Transverse colon (tissue), 4 donors: ENCODE results near the gene PTPRD. TPM values are rescaled to one million over a fixed set of nuclear protein-coding genes. Genes with fewer than 3 reads are reported as not detected.

Experiments
- DNase-seq: peaks from one replicate; pipeline ENCODE4 v3.0.0-alpha.2; 2019
- H3K27ac ChIP-seq, 4 donors: fragments of 200-600 bp; sonication (generic); 2 replicates each; pipeline ENCODE4 v1.5.1; 2016 to 2018; ENCODE audit warnings: inconsistent platforms in 4 of 4
- H3K27me3 ChIP-seq: fragments of 200-600 bp; sonication (generic); 2 replicates; pipeline ENCODE4 v1.5.1; 2017; ENCODE audit warnings: inconsistent platforms
- H3K36me3 ChIP-seq, 4 donors: fragments of 200-600 bp; sonication (generic); 2 replicates each; pipeline ENCODE4 v1.5.1; 2017 to 2019; ENCODE audit warnings: inconsistent platforms in 4 of 4
- H3K4me1 ChIP-seq, 4 donors: fragments of 200-600 bp; sonication (generic); 2 replicates each; pipeline ENCODE4 v1.5.1; 2017 to 2020; ENCODE audit warnings: inconsistent platforms in 4 of 4
- H3K4me3 ChIP-seq, 4 donors: fragments of 200-600 bp; sonication (generic); 1 replicate in 1 of 4; 2 replicates in 3 of 4; pipeline versions ENCODE4 v1.5.1 to v1.6.1; 2017 to 2019; ENCODE audit warnings: inconsistent platforms in 4 of 4
- H3K9me3 ChIP-seq, 2 donors: fragments of 200-600 bp; sonication (generic); 2 replicates each; pipeline ENCODE4 v1.5.1; 2017 to 2019; ENCODE audit warnings: inconsistent platforms in 2 of 2
- CTCF ChIP-seq, 5 experiments: fragments of 200-600 bp in 3 of 5; fragments of 450-650 bp in 2 of 5; sonication (generic) in 3 of 5; IDR thresholded peaks; 1 replicate in 2 of 5; 2 replicates in 3 of 5; pipeline ENCODE4 v1.5.1; 2016 to 2017; ENCODE audit warnings: antibody characterized with exemption in 5 of 5, inconsistent platforms in 3 of 5, mild to moderate bottlenecking in 2 of 5, moderate library complexity in 1 of 5
- EP300 ChIP-seq: sonication (generic); formaldehyde crosslinking; IDR thresholded peaks from one replicate; pipeline ENCODE4 v1.6.1; 2017; ENCODE audit warnings: antibody characterized with exemption, low read depth
- POLR2A ChIP-seq: fragments of 450-650 bp; IDR thresholded peaks from one replicate; pipeline ENCODE4 v1.6.1; 2016; ENCODE audit warnings: antibody characterized with exemption, mild to moderate bottlenecking, moderate library complexity
- POLR2AphosphoS5 ChIP-seq, 3 donors: sonication (generic); formaldehyde crosslinking; IDR thresholded peaks; one replicate each; pipeline ENCODE4 v1.6.1; 2016; ENCODE audit warnings: antibody characterized with exemption in 3 of 3
- WGBS, 2 donors: methylation state at CpG; one replicate each; pipeline ENCODE4 v1.1.5; 2018; ENCODE audit warnings: low coverage in 1 of 2; 5-methylcytosine and 5-hydroxymethylcytosine counted together
- in situ Hi-C, 4 donors: fragments of 200-750 bp; cut with MboI; loops; one replicate each; pipeline versions ENCODE4 v1.15.0 to v1.15.1; 2017; ENCODE audit warnings: low sequenced_read_pairs in 3 of 4, low pct_ligation_motif_present in 1 of 4, low pct_unique_long_range_greater_than_20kb in 1 of 4
- intact Hi-C: fragments of 100-400 bp; cut with DNase I; formaldehyde crosslinking; loops from one replicate; pipeline ENCODE4 v1.15.1; 2023; ENCODE audit warnings: low total_unique reads
- total RNA-seq, 4 donors: library from RNA; depleted of rRNA; stranded (reverse); fragments of >200 nt; gene quantifications; one replicate each; pipeline ENCODE4 v1.1.0, GENCODE V29; 2016

Gene PTPRD
- total RNA-seq, 4 donors from 2014 or later, result 43.0 to 115 (median 79.1) TPM

GRCh38 chr9:9257999-9258498 lies 1354.8 kb downstream of the PTPRD start:
- intact Hi-C loops (no loop called here), in situ Hi-C loops (no loop called here)
- DNase-seq, result no peak
- Histone ChIP-seq H3K9me3 (no peaks in the 10 kb centered on the region), H3K4me1 (no peaks in the 10 kb centered on the region), H3K36me3 (no peaks in the 10 kb centered on the region), H3K27ac (no peak overlapping the region), H3K4me3 (no peak overlapping the region), H3K27me3 (no peaks in the 10 kb centered on the region)
- 60 to 71% methylated on average over 3 of the region's 3 CpGs for WGBS, 2 donors
- TF ChIP-seq POLR2A, result no peak
- TF ChIP-seq POLR2AphosphoS5 (IDR thresholded peaks at IDR 0.05), result no peak
- TF ChIP-seq EP300, result no peak
- no peak for TF ChIP-seq CTCF (IDR thresholded peaks at IDR 0.05)

- no peaks in the 10 kb centered on the region for H3K4me1 ChIP-seq
- no peak for DNase-seq
- WGBS, 2 donors, result 50 to 77% methylated on average over 2 of the region's 2 CpGs
- H3K27me3 ChIP-seq, result no peaks in the 10 kb centered on the region
- no peaks in the 10 kb centered on the region for H3K9me3 ChIP-seq
- no peaks in the 10 kb centered on the region for H3K36me3 ChIP-seq
- no peak overlapping the region for H3K27ac ChIP-seq
- intact Hi-C loops (no loop called here), in situ Hi-C loops (loop anchor here in 1 of 4 donors (25.0 kb wide), 1 partner anchor 109 kb away; no protein-coding TSS in a partner anchor)
- no peak overlapping the region for H3K4me3 ChIP-seq
- no peak for TF ChIP-seq POLR2A
- TF ChIP-seq POLR2AphosphoS5 (IDR thresholded peaks at IDR 0.05), result no peak
- no peak for TF ChIP-seq CTCF (IDR thresholded peaks at IDR 0.05)
- TF ChIP-seq EP300, result no peak
Observed at GRCh38 chr9:9246726-9247125, 1366.1 kb downstream of the PTPRD start.

- in situ Hi-C loops (loop anchor here in 1 of 4 donors (25.0 kb wide), 1 partner anchor 95 kb away; no protein-coding TSS in a partner anchor), intact Hi-C loops (no loop called here)
- Histone ChIP-seq H3K9me3 (no peaks in the 10 kb centered on the region), H3K27ac (no peak overlapping the region), H3K4me1 (no peaks in the 10 kb centered on the region), H3K27me3 (no peaks in the 10 kb centered on the region), H3K4me3 (no peak overlapping the region), H3K36me3 (no peaks in the 10 kb centered on the region)
- no peak for TF ChIP-seq POLR2AphosphoS5 (IDR thresholded peaks at IDR 0.05)
- no peak for TF ChIP-seq EP300
- no peak for TF ChIP-seq CTCF (IDR thresholded peaks at IDR 0.05)
- no peak for TF ChIP-seq POLR2A
- no peak for DNase-seq
Observed at GRCh38 chr9:9231946-9232345, 1380.9 kb downstream of the PTPRD start.

GRCh38 chr9:9229269-9229668 lies 1383.5 kb downstream of the PTPRD start:
- intact Hi-C loops (no loop called here), in situ Hi-C loops (loop anchor here in 1 of 4 donors (25.0 kb wide), 1 partner anchor 92 kb away; no protein-coding TSS in a partner anchor)
- H3K27ac ChIP-seq, result no peak overlapping the region
- WGBS, 2 donors, result 60 to 77% methylated on average over 2 to 3 of the region's 3 CpGs
- H3K4me3 ChIP-seq, result no peak overlapping the region
- no peaks in the 10 kb centered on the region for H3K36me3 ChIP-seq
- no peak for DNase-seq
- no peaks in the 10 kb centered on the region for H3K4me1 ChIP-seq
- TF ChIP-seq CTCF (IDR thresholded peaks at IDR 0.05) (no peak), EP300 (no peak), POLR2AphosphoS5 (IDR thresholded peaks at IDR 0.05) (no peak), POLR2A (no peak)
- H3K27me3 ChIP-seq, result no peaks in the 10 kb centered on the region
- H3K9me3 ChIP-seq, result no peaks in the 10 kb centered on the region
